Ectodermal cell (in vitro differentiated cells): Measurements from ENCODE around the gene NEBL.

Source experiments
- H3K27ac ChIP-seq: 2 replicates; pipeline ENCODE4 v1.7.0; 2013; ENCODE audit warnings: mild to moderate bottlenecking, low read depth, low read length; ENCODE audit not compliant: insufficient read depth, poor library complexity, severe bottlenecking
- H3K27me3 ChIP-seq: 2 replicates; pipeline ENCODE4 v1.7.0; 2013; ENCODE audit warnings: mild to moderate bottlenecking, low read length; ENCODE audit not compliant: insufficient read depth, control insufficient read depth, poor library complexity, severe bottlenecking
- H3K36me3 ChIP-seq: one replicate; pipeline ENCODE4 v1.7.0; 2013; ENCODE audit warnings: low read length; ENCODE audit not compliant: control insufficient read depth, insufficient read depth
- H3K4me1 ChIP-seq: one replicate; pipeline ENCODE4 v1.7.0; 2013; ENCODE audit warnings: low read length; ENCODE audit not compliant: control insufficient read depth, insufficient read depth
- H3K4me3 ChIP-seq: 2 replicates; pipeline ENCODE4 v1.7.0; 2013; ENCODE audit warnings: low read depth, low read length, control low read depth; ENCODE audit not compliant: insufficient read depth
- H3K9me3 ChIP-seq: 2 replicates; pipeline ENCODE4 v1.7.0; 2013; ENCODE audit warnings: mild to moderate bottlenecking, low read length, moderate library complexity; ENCODE audit not compliant: control insufficient read depth
- WGBS, 2 experiments: methylation state at CpG; one replicate each; pipeline ENCODE4 v1.1.7; 2013; ENCODE audit warnings: missing lambda C conversion rate in 2 of 2; 5-methylcytosine and 5-hydroxymethylcytosine counted together

NEBL gene

GRCh38 chr10:20871970-20872369 lies 25.1 kb downstream of the NEBL start:
- no peaks in the 10 kb centered on the region for H3K36me3 ChIP-seq
- no peaks in the 10 kb centered on the region for H3K27me3 ChIP-seq
- H3K9me3 ChIP-seq = no peaks in the 10 kb centered on the region
- 74 to 80% methylated on average over 6 of the region's 7 CpGs for WGBS, 2 experiments
- H3K4me3 ChIP-seq = no peak overlapping the region
- no peak overlapping the region for H3K27ac ChIP-seq
- no peaks in the 10 kb centered on the region for H3K4me1 ChIP-seq

GRCh38 chr10:20870834-20871233 lies 26.3 kb downstream of the NEBL start:
- Histone ChIP-seq H3K4me3 (no peak overlapping the region), H3K9me3 (no peaks in the 10 kb centered on the region), H3K27me3 (no peaks in the 10 kb centered on the region), H3K4me1 (no peaks in the 10 kb centered on the region), H3K36me3 (no peaks in the 10 kb centered on the region), H3K27ac (no peak overlapping the region)
- WGBS, 2 experiments = 95 to 96% methylated on average over 3 of the region's 3 CpGs

GRCh38 chr10:20863008-20863407 lies 34.1 kb downstream of the NEBL start:
- Histone ChIP-seq H3K4me1 (no peaks in the 10 kb centered on the region), H3K36me3 (no peaks in the 10 kb centered on the region), H3K9me3 (no peaks in the 10 kb centered on the region), H3K27me3 (no peaks in the 10 kb centered on the region), H3K4me3 (no peak overlapping the region), H3K27ac (no peak overlapping the region)
- 79 to 86% methylated on average over 4 of the region's 4 CpGs for WGBS, 2 experiments

- WGBS, 2 experiments = 0 to 48% methylated on average over 1 to 2 of the region's 2 CpGs
- Histone ChIP-seq H3K36me3 (no peaks in the 10 kb centered on the region), H3K4me3 (no peak overlapping the region), H3K27me3 (no peaks in the 10 kb centered on the region), H3K27ac (no peak overlapping the region), H3K4me1 (no peaks in the 10 kb centered on the region), H3K9me3 (no peaks in the 10 kb centered on the region)
Measured at GRCh38 chr10:20858292-20859124, 38.6 kb downstream of the NEBL start.

- H3K27me3 ChIP-seq = no peaks in the 10 kb centered on the region
- no peaks in the 10 kb centered on the region for H3K4me1 ChIP-seq
- H3K9me3 ChIP-seq = no peaks in the 10 kb centered on the region
- no peak overlapping the region for H3K27ac ChIP-seq
- H3K4me3 ChIP-seq = no peak overlapping the region
- 92 to 93% methylated on average over 1 of the region's 1 CpG for WGBS, 2 experiments
- H3K36me3 ChIP-seq = no peaks in the 10 kb centered on the region
Measured at GRCh38 chr10:20856484-20856883, 40.6 kb downstream of the NEBL start.

- Histone ChIP-seq H3K36me3 (no peaks in the 10 kb centered on the region), H3K4me3 (no peak overlapping the region), H3K4me1 (no peaks in the 10 kb centered on the region), H3K9me3 (no peaks in the 10 kb centered on the region), H3K27ac (no peak overlapping the region), H3K27me3 (no peaks in the 10 kb centered on the region)
- WGBS, 2 experiments = 87 to 90% methylated on average over 3 to 4 of the region's 5 CpGs
Measured at GRCh38 chr10:20855398-20856038, 41.6 kb downstream of the NEBL start.

- 93 to 100% methylated on average over 2 of the region's 2 CpGs for WGBS, 2 experiments
- Histone ChIP-seq H3K4me3 (no peak overlapping the region), H3K9me3 (no peaks in the 10 kb centered on the region)
Measured at GRCh38 chr10:20853276-20853675, 43.8 kb downstream of the NEBL start.

GRCh38 chr10:20852303-20852702 lies 44.8 kb downstream of the NEBL start:
- H3K36me3 ChIP-seq = no peaks in the 10 kb centered on the region
- H3K4me1 ChIP-seq = no peaks in the 10 kb centered on the region
- no peak overlapping the region for H3K4me3 ChIP-seq
- H3K27me3 ChIP-seq = no peaks in the 10 kb centered on the region
- H3K27ac ChIP-seq = no peak overlapping the region
- WGBS, 2 experiments = 95 to 97% methylated on average over 9 of the region's 10 CpGs
- no peaks in the 10 kb centered on the region for H3K9me3 ChIP-seq

More at GRCh38 chr10:20853276-20853675, 43.8 kb downstream of the NEBL start:
- Histone ChIP-seq H3K36me3 (no peaks in the 10 kb centered on the region), H3K27ac (no peak overlapping the region), H3K4me1 (no peaks in the 10 kb centered on the region), H3K27me3 (no peaks in the 10 kb centered on the region)

- Histone ChIP-seq H3K4me1 (no peaks in the 10 kb centered on the region), H3K9me3 (no peaks in the 10 kb centered on the region)
- WGBS, 2 experiments = 87 to 94% methylated on average over 2 of the region's 2 CpGs
Measured at GRCh38 chr10:20847512-20847911, 49.6 kb downstream of the NEBL start.

GRCh38 chr10:20846263-20846662 lies 50.8 kb downstream of the NEBL start:
- Histone ChIP-seq H3K9me3 (no peaks in the 10 kb centered on the region), H3K36me3 (peaks cover 3% of the 10 kb centered on the region), H3K4me1 (no peaks in the 10 kb centered on the region), H3K27me3 (no peaks in the 10 kb centered on the region), H3K27ac (no peak overlapping the region), H3K4me3 (no peak overlapping the region)
- 76 to 92% methylated on average over 2 of the region's 2 CpGs for WGBS, 2 experiments

More at GRCh38 chr10:20847512-20847911, 49.6 kb downstream of the NEBL start:
- no peaks in the 10 kb centered on the region for H3K36me3 ChIP-seq
- H3K27ac ChIP-seq = no peak overlapping the region
- no peaks in the 10 kb centered on the region for H3K27me3 ChIP-seq
- H3K4me3 ChIP-seq = no peak overlapping the region
